ENCODE measurements around the gene TARM1. TPM values are rescaled to one million over a fixed set of nuclear protein-coding genes. Genes with fewer than 3 reads are reported as not detected.

Gene TARM1
- total RNA-seq, 1 donor from 2014 or later = not detected

- no peaks in the 10 kb centered on the region for H3K9me3 ChIP-seq (ENCODE audit: control insufficient read depth in 3 of 3, low read length in 3 of 3)
- peaks cover 14 to 27% (median 21%) of the 10 kb centered on the region in 3 donors for H3K4me1 ChIP-seq (ENCODE audit: control insufficient read depth in 3 of 3, insufficient read depth in 3 of 3, low read length in 3 of 3)
- H3K4me3 ChIP-seq (ENCODE audit: low read length in 3 of 3) = peak within 1 kb of the TSS; percentile 93 to 100 (median 98)
- H3K36me3 ChIP-seq (ENCODE audit: control insufficient read depth in 3 of 3, insufficient read depth in 3 of 3, low read length in 3 of 3) = peaks cover 19 to 32% (median 27%) of the 10 kb centered on the region in 3 donors
- no peaks in the 10 kb centered on the region for H3K27me3 ChIP-seq (ENCODE audit: control insufficient read depth in 3 of 3, insufficient read depth in 3 of 3, low read length in 3 of 3)
- peak within 1 kb of the TSS; percentile 86 to 99 (median 96) for H3K9ac ChIP-seq (ENCODE audit: low read depth in 1 of 3, low read length in 3 of 3)
- H3K27ac ChIP-seq (ENCODE audit: low read depth, low read length) = peak within 1 kb of the TSS; percentile 87
These were observed 34.2 kb upstream of the TARM1 start, which contains the start of the genes PRPF31 and TFPT for GRCh38 chr19:54115109-54116063. TSS of gene PRPF31 (plus strand) at chr19:54115754. CDS start at chr19:54118279, 2,525 bp downstream. TSS of gene TFPT (minus strand) at chr19:54115657. CDS start at chr19:54115269, 388 bp downstream.

DNA sequence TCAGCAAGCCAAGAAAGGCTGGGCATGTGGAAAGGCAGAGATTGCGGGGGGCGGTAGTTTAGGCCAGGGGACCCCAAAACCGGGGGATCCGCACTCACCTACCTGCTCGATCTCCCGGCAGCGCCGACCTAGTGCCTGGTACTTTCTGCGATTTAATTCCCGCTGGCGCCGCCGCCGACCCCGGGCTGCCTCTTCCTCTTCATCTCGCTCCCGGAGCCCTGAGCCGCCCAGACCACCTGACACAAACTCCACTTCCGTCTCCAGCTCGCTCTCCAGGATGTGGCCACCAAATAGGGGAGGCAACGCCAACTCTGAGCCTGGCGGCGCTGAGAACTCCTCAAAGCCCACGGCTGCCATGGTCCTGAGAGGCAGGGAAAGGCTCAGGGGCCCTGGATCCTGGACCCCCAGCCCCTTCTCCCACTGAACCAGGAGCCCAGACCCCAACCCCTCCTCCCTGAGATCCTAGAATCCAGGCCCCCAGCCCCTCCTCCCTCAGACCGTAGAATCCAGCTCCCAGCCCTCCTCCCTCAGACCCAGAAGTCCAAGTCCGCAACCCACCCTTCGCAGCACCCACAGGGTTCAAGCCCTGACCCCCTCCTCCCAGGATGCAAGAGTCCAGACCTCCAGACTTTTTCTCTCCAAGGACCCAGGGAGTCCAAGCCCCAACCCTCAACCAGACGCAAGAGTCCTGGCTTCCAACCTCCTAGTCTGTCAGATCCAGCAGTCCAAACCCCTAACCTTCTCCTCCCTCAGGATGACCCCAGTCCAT, 33.4 kb upstream of the TARM1 start:
- Histone ChIP-seq H3K36me3 (ENCODE audit: control insufficient read depth in 3 of 3, insufficient read depth in 3 of 3, low read length in 3 of 3) (peaks cover 18 to 31% (median 28%) of the 10 kb centered on the region in 3 donors), H3K9me3 (ENCODE audit: control insufficient read depth in 3 of 3, low read length in 3 of 3) (no peaks in the 10 kb centered on the region), H3K4me1 (ENCODE audit: control insufficient read depth in 3 of 3, insufficient read depth in 3 of 3, low read length in 3 of 3) (peaks cover 14 to 27% (median 21%) of the 10 kb centered on the region in 3 donors), H3K27ac (ENCODE audit: low read depth, low read length) (peak overlapping the region; percentile 40), H3K4me3 (ENCODE audit: low read length in 3 of 3) (peak overlapping the region; percentile 93 to 100 (median 98)), H3K27me3 (ENCODE audit: control insufficient read depth in 3 of 3, insufficient read depth in 3 of 3, low read length in 3 of 3) (no peaks in the 10 kb centered on the region), H3K9ac (ENCODE audit: low read depth in 1 of 3, low read length in 3 of 3) (peak overlapping the region; percentile 86 to 99 (median 96))

DNA sequence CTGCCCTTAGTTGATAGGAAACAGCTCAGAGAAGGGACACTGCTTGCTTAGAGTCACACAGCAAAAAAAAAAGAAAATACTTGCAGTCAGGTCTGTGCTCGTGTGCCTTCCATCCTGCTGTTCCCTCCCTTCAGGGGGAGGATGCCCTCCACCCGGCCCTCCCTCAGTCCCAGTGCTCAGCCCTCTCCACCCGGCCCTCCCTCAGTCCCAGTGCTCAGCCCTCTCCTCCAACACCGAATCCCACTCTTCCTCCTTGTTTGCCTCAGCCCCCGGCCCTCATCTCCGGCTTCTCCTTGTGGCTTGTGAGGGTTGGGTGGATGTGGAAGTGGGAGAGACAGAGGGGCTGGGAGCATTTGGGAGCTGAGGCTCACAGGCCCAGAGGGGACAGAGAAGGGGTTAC, 28.5 kb upstream of the TARM1 start:
- H3K36me3 ChIP-seq (ENCODE audit: control insufficient read depth in 3 of 3, insufficient read depth in 3 of 3, low read length in 3 of 3) = peaks cover 47 to 55% (median 54%) of the 10 kb centered on the region in 3 donors
- H3K27ac ChIP-seq (ENCODE audit: low read depth, low read length) = no peak overlapping the region
- no peak overlapping the region for H3K9ac ChIP-seq (ENCODE audit: low read depth in 1 of 3, low read length in 3 of 3)
- no peaks in the 10 kb centered on the region for H3K27me3 ChIP-seq (ENCODE audit: control insufficient read depth in 3 of 3, insufficient read depth in 3 of 3, low read length in 3 of 3)
- no peak overlapping the region for H3K4me3 ChIP-seq (ENCODE audit: low read length in 3 of 3)
- no peaks in the 10 kb centered on the region for H3K9me3 ChIP-seq (ENCODE audit: control insufficient read depth in 3 of 3, low read length in 3 of 3)
- peaks cover 6 to 9% (median 8%) of the 10 kb centered on the region in 3 donors for H3K4me1 ChIP-seq (ENCODE audit: control insufficient read depth in 3 of 3, insufficient read depth in 3 of 3, low read length in 3 of 3)

- Histone ChIP-seq H3K36me3 (ENCODE audit: control insufficient read depth in 3 of 3, insufficient read depth in 3 of 3, low read length in 3 of 3) (peaks cover 47 to 52% (median 52%) of the 10 kb centered on the region in 3 donors), H3K27me3 (ENCODE audit: control insufficient read depth in 3 of 3, insufficient read depth in 3 of 3, low read length in 3 of 3) (no peaks in the 10 kb centered on the region)
These were observed 27.3 kb upstream of the TARM1 start for GRCh38 chr19:54108496-54108895.

GRCh38 chr19:54107876-54108490, 26.8 kb upstream of the TARM1 start:
- H3K27ac ChIP-seq (ENCODE audit: low read depth, low read length) = no peak overlapping the region
- H3K36me3 ChIP-seq (ENCODE audit: control insufficient read depth in 3 of 3, insufficient read depth in 3 of 3, low read length in 3 of 3) = peaks cover 47 to 52% (median 48%) of the 10 kb centered on the region in 3 donors
- H3K9me3 ChIP-seq (ENCODE audit: control insufficient read depth in 3 of 3, low read length in 3 of 3) = no peaks in the 10 kb centered on the region
- no peaks in the 10 kb centered on the region for H3K27me3 ChIP-seq (ENCODE audit: control insufficient read depth in 3 of 3, insufficient read depth in 3 of 3, low read length in 3 of 3)
- H3K4me3 ChIP-seq (ENCODE audit: low read length in 3 of 3) = no peak overlapping the region
- peaks cover 5 to 7% (median 6%) of the 10 kb centered on the region in 3 donors for H3K4me1 ChIP-seq (ENCODE audit: control insufficient read depth in 3 of 3, insufficient read depth in 3 of 3, low read length in 3 of 3)
- H3K9ac ChIP-seq (ENCODE audit: low read depth in 1 of 3, low read length in 3 of 3) = no peak overlapping the region

More at GRCh38 chr19:54108496-54108895, 27.3 kb upstream of the TARM1 start:
- H3K27ac ChIP-seq (ENCODE audit: low read depth, low read length) = no peak overlapping the region
- peaks cover under 1 to 3% (median 2%) of the 10 kb centered on the region in 3 donors for H3K4me1 ChIP-seq (ENCODE audit: control insufficient read depth in 3 of 3, insufficient read depth in 3 of 3, low read length in 3 of 3)
- H3K9ac ChIP-seq (ENCODE audit: low read depth in 1 of 3, low read length in 3 of 3) = no peak overlapping the region
- H3K9me3 ChIP-seq (ENCODE audit: control insufficient read depth in 3 of 3, low read length in 3 of 3) = no peaks in the 10 kb centered on the region
- H3K4me3 ChIP-seq (ENCODE audit: low read length in 3 of 3) = no peak overlapping the region

GRCh38 chr19:54106716-54107115, 25.6 kb upstream of the TARM1 start:
- no peaks in the 10 kb centered on the region for H3K9me3 ChIP-seq (ENCODE audit: control insufficient read depth in 3 of 3, low read length in 3 of 3)
- peaks cover 8 to 11% (median 11%) of the 10 kb centered on the region in 3 donors for H3K4me1 ChIP-seq (ENCODE audit: control insufficient read depth in 3 of 3, insufficient read depth in 3 of 3, low read length in 3 of 3)
- H3K27ac ChIP-seq (ENCODE audit: low read depth, low read length) = no peak overlapping the region
- no peak overlapping the region for H3K4me3 ChIP-seq (ENCODE audit: low read length in 3 of 3)
- no peaks in the 10 kb centered on the region for H3K27me3 ChIP-seq (ENCODE audit: control insufficient read depth in 3 of 3, insufficient read depth in 3 of 3, low read length in 3 of 3)
- H3K36me3 ChIP-seq (ENCODE audit: control insufficient read depth in 3 of 3, insufficient read depth in 3 of 3, low read length in 3 of 3) = peaks cover 47 to 50% (median 48%) of the 10 kb centered on the region in 3 donors
- H3K9ac ChIP-seq (ENCODE audit: low read depth in 1 of 3, low read length in 3 of 3) = no peak overlapping the region

GRCh38 chr19:54105796-54106195, 24.6 kb upstream of the TARM1 start:
- Histone ChIP-seq H3K36me3 (ENCODE audit: control insufficient read depth in 3 of 3, insufficient read depth in 3 of 3, low read length in 3 of 3) (peaks cover 44 to 47% (median 46%) of the 10 kb centered on the region in 3 donors), H3K9me3 (ENCODE audit: control insufficient read depth in 3 of 3, low read length in 3 of 3) (no peaks in the 10 kb centered on the region), H3K4me3 (ENCODE audit: low read length in 3 of 3) (no peak overlapping the region), H3K27me3 (ENCODE audit: control insufficient read depth in 3 of 3, insufficient read depth in 3 of 3, low read length in 3 of 3) (no peaks in the 10 kb centered on the region), H3K9ac (ENCODE audit: low read depth in 1 of 3, low read length in 3 of 3) (no peak overlapping the region), H3K27ac (ENCODE audit: low read depth, low read length) (no peak overlapping the region), H3K4me1 (ENCODE audit: control insufficient read depth in 3 of 3, insufficient read depth in 3 of 3, low read length in 3 of 3) (peaks cover 8 to 11% (median 11%) of the 10 kb centered on the region in 3 donors)

GRCh38 chr19:54104998-54105715, 24.0 kb upstream of the TARM1 start:
- peaks cover 8 to 11% (median 11%) of the 10 kb centered on the region in 3 donors for H3K4me1 ChIP-seq (ENCODE audit: control insufficient read depth in 3 of 3, insufficient read depth in 3 of 3, low read length in 3 of 3)
- no peaks in the 10 kb centered on the region for H3K9me3 ChIP-seq (ENCODE audit: control insufficient read depth in 3 of 3, low read length in 3 of 3)
- no peak overlapping the region for H3K9ac ChIP-seq (ENCODE audit: low read depth in 1 of 3, low read length in 3 of 3)
- H3K27me3 ChIP-seq (ENCODE audit: control insufficient read depth in 3 of 3, insufficient read depth in 3 of 3, low read length in 3 of 3) = no peaks in the 10 kb centered on the region
- H3K27ac ChIP-seq (ENCODE audit: low read depth, low read length) = no peak overlapping the region
- peaks cover 39 to 42% (median 41%) of the 10 kb centered on the region in 3 donors for H3K36me3 ChIP-seq (ENCODE audit: control insufficient read depth in 3 of 3, insufficient read depth in 3 of 3, low read length in 3 of 3)
- H3K4me3 ChIP-seq (ENCODE audit: low read length in 3 of 3) = no peak overlapping the region
